ENCODE measurements around the gene PAK1.
"Not testable (repeated sequence)": the region's sequence is repeated elsewhere in the genome, so short reads cannot be mapped to it uniquely, and the experiment has no call there.

Gene PAK1

DNA sequence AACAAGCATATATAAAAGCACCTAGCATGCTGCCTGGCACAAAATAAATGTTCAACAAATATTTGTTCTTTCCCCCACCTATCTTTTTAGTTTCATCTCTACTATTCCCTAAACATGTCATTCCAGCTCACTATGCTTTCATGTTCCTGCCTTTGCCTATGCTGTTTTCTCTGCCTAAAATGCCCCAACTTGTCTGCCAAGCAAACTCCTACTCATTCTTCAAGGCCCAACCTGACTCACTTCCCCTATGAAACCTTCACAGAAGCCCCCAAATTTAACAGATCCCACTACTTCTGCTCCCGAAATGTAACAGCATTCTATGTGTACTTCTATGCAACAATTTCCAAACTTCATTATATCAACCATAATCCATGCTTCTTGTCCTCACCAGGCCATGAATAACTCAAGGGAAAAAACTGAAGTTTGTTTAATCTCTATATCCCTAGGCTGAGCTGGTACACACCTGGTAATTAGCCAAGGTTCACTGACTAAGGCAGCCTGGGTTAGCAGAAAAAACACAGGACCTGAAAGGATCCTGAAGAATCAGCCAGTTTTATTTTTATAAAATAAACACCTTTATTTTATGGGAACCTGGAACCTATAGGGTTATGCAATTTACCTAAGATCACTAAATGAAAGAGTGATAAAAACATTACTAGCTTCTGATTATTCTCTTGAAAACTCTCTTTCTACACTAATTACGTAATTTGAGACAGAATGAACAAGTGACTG is 72.2 kb downstream of the PAK1 start:
- no peak for DNase-seq

DNA sequence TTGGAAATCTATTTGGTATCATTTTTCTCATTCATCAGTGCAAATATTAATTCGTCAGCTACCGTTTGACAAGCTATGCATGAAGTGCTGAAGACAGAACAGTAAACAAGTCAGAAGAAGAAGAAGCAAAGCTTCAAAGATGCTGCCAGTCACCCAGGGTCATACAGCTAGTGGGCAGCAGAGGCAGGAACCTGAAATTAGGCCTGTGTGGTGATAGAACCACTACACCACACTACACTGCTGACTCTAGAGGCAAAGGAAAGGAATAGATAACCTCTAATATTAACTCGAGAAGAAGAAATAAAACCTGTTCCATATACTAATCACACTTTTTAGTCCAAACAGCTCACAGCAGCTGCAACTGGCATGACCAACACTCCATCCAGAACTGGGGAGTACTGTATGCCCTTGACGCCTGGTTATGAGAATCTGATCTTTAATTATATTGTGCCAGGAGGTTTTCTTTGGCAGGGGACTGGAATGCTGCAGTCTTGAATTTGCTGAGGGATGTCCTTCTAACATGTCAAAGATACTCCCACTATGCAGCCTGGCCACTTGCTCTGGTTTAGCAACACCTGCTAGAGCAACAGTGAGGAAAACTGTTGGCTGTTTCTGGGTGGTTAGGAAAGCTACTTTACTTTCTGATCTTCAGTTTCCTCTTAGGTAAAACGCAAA is 73.0 kb downstream of the PAK1 start:
- DNase-seq: no peak

DNA sequence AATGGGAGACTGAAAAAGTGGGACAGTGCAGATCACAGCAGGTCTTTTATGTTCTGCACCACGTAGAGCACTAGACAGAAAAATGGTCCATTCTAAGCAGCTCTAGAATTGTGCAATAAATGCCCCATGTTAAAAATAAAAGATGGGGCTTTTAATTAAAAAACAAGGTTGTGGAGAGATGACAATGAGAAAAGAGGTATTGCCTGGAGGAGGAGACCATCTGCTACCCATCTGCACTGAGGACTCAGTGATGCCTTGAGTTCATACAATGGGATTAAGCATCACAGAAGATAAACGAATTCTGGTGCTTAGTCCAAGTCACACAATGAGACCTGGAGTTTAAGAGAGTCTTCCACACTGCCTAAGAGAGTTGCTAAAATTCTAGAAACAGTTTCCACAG is 73.6 kb downstream of the PAK1 start:
- DNase-seq: no peak

DNA sequence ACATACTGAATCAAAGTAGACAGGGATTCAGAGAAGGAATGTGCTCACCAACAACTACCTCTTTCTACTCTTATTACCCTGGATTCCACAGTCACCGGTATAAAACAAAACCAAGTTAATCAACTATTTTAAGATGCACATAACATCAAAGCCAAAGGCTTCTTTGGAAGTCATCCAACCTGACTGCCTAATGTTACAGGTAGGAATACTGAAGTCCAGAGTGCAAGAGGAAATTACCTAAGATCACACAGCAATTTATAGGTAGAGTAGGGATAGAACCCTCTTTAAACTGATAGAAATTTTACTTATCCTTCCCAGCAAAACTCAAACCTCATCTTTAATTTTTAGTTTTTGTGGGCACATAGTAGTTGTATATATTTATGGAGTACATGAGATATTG is 76.3 kb downstream of the PAK1 start:
- no peak for DNase-seq

DNA sequence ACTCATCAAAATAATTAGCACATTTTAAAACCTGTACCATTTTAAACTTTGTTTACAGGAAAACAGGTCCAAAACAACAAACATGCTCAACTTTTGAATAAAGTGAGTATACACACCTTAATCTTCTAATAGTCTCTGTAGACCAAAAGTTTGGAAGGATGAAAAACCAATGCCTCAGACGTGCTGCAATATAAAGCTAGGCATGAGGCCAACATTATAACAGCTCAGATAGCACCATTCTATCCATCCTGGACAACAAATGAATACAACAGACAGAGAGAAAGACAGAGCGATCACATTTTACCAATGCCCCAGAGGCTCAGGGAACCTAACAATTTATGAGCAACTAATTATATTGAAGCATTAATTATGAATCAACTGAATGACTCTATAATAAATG is 77.0 kb downstream of the PAK1 start:
- no peak for DNase-seq

DNA sequence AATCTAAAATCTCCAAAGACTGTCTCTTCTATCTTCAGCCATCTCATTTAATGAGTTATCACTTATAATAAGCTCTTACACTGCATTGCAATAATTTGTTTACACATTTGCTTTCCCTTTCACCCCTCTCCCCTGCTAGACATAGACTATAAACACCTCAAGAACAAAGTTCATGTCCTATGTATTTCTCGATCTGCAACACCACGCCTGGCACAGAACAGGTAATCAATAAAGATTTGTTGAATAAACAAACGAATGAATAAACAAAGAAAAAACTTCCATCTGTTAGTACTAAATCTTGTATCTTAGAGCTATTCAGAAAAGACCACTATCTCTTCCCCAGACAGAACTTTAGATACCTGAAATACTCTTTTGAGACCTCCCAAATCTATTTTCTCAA is 77.6 kb downstream of the PAK1 start:
- DNase-seq: no peak

DNA sequence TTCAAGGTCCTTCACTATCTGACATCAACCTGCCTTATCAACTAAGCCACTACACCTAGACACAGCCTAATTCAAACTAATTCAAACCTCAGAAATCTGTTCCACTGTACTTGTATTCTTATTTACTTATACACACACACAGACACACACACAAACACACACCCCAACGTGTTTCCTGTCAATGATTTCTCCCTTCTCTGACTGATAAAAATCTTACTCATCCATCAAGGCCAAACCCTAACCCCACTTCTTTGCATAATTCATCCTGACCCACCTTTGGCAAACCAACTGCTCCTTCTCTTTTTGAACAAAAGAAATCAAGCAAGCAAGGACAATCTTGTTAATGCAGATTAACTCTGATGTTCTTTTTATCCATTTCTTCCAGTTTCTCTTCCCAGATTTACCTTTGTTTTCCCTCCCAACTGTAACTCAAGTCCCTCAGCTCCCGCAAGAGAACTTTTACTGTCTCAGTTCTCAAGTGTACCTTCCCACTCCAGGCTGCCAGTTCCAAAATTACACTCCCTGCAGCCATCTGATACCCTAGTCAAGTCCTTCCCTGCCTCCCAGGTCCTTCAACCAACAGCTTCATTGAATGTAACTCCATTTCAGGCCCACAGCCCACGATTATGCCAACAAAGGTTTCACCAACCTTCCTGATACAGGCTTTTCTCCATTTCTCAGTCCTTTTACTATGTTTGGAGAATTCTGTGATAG is 78.3 kb downstream of the PAK1 start:
- DNase-seq: no peak

DNA sequence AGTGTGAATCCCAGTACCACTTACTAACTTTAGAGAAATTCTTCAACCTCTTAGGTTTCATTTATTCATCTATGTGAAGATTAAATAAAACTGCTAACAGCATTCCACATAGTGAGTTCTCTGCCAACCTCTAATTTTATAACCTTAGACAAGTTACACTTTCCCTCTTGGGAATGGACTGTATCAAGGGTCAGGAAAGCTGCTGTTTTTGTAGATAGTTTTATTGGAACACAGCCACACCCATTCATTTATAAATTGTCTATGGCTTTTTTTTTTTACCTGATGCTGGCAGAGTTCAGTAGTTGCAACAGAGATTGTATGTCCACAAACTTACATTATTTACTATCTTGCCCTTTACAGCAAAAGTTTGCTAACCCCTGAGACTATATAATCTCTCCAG is 81.1 kb downstream of the PAK1 start:
- no peak for DNase-seq

DNA sequence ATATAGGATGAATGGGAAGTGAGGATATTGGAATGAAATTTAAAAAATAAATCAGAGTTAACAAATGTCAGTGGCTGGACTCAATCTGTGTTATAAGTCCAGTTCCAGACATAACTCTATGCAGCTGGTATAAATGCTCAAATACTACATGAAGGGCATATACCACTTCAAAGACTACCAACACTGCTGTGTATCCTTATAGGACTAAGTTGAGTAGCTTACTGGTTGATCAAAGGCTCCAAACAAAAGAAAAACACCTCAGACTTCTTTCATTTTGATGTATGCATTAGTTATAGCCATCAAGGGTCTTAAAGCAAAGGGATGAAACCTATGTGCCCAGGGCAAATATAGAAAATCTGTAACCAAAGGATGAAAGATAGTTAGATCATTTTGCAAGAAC is 86.2 kb downstream of the PAK1 start:
- no peak for DNase-seq

DNA sequence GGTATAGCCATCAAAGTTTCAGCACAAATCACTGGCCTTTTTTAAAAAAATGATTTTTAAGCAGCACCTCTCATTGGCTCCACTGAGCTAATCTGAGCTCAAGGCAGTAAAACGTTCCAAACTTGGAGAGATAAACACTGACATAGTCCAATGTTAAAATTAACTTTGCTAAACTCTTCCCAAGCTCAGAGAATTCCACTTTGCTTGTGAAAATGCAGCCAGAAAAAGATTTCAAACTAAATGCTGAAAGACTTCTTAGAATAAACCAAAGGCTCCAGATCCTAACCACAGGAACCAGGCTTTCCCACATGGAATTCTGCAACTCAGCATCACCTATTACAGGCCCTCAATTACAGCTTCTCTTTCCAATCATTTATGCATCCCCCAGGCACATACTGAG is 87.7 kb downstream of the PAK1 start:
- DNase-seq: no peak

DNA sequence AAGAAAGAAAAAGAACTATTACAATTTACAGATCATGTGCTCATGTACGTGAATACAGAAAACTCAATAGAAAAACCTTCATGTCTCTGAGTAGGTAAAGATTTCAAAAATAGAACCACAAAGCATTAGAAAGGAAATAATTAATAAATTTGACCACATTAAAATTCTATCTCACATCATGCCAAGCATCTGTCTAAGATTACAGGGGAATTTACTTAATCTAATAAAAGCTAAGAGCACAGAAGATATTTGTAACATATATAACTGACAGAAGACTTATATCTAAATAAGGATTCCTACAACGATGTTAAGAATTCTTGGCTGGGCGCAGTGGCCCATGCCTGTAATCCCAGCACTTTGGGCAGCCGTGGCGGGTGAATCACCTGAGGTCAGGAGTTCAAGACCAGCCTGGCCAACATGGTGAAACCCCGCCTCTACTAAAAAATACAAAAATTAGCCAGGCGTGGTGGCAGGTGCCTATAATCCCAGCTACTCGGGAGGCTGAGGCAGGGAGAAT is 88.6 kb downstream of the PAK1 start:
- not testable (repeated sequence) for DNase-seq

DNA sequence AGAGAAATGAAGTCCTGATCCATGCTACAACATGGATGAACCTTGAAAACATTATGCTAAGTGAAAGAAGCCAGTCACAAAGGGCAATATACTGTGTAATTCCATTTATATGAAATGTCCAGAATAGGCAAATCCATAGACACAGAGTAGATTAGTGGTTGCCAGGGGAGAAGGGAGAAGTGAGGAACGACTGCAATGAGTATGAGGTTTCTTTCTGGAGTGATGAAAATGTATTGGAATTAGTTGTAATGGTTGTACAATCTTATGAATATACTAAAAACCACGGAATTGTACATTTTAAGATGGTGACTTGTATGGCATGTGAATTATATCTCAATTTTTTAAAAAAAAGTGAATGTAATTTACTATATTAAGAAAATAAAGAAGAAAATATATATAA is 89.3 kb downstream of the PAK1 start:
- no peak for DNase-seq

DNA sequence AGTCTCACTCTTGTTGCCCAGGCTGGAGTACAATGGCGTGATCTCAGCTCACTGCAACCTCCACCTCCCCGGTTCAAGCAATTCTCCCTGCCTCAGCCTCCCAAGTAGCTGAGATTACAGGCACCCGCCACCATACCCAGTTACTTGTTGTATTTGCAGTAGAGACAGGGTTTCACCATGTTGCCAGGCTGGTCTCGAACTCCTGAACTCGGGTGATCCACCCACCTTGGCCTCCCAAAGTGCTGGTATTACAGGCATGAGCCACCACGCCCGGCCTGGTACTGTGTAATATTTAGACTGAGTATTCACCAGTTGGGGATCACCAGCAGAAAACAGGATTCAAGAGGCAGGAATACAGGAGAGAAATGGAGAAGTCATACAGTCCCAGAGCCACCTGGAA is 90.5 kb downstream of the PAK1 start:
- DNase-seq: not testable (repeated sequence)

DNA sequence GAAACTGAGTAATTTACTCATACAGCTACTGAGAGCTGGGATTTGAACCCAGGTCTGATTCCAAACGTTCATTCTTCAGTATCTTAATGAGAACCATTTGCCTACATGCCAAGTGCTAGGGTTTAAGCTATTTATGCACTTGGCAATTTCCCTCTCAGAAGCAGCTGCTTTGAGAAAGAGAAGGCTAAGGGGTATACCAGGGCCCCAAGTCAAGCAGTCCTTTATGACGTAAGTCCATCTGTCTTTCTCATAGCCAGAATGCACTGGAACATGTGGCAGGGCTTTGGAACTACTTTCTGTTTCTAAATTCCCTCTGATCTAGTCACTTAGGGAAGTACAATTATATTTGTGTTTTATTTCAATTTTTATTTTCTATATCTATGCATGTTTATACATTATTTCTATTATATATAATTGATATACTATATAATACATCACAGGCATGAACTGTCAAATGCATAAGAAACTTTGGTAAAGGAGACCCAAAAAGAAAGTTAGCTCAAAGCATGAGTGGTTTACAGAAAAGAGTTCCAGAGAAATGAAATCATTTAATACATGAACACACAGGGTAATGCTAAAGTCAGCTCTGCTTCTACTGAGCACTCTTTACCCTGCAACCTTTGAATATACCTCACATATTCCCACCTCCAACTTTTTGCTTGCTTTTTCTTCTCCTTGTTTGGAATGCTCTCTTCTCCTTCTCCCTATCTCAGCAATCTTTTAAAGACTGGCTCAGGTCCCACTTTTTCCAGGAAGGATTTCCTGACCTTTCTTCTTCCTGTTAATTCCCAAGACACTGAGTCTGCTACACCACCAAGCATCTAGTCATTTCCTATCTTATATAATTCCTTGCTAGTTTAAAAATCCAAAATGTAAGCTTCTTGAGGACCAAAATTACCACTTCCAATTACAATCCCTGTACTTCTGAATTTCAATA is 91.9 kb downstream of the PAK1 start:
- no peak for DNase-seq

DNA sequence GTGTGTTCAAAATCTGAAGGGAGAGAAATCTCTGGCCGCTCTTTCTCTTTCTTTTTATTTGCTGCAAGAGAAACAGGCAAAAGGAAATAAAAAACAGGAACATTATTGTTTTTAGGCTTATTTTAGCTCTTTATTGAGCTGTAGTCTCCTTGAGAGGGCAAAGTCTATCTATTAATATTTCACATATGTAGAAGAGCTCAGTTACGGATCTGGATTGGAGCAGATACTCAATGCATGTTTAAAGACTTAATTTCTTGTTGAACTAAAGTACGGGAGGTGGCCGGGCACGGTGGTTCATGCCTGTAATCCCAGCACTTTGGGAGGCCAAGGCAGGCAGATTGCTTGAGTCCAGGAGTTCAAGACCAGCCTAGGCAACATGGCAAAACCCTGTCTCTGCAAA is 94.0 kb downstream of the PAK1 start:
- no peak for DNase-seq

DNA sequence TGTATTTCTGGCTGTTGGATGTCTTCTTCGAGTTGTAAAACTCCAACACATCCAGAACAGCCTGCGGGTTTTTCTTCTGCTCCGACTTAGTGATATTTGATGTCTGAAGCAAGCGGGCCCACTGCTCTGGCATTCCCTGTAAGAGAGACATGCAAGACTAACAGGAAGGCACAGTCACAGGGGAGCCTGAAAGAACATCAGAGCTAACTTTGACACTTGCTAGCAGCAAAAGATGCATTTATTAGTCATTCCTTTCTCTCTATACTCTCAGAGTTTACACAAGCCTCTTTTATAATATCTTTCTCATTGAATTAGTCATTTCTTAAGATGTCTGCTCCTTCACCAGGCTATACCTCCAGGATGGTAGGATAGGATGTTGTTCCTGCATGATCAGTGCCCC is 94.6 kb downstream of the PAK1 start:
- no peak for DNase-seq

DNA sequence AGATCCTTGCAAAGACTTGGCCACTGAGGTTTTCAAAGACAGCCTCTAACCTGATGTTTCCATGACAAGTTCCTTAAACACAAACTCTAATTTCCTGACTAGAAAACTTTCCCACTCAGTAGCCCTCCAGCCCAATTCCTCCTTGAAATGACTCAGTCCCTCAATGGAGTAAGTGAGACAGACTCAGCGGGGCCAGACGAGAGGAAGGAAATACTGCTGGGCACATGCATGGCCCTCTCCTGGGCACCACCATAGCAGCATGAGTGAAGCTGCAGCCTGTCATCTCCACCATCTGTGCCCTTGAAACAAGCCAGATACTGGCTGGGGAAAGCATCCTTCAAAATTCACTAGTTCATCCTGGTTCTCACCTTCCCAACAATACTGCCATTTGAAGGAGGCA is 96.2 kb downstream of the PAK1 start:
- DNase-seq: no peak

DNA sequence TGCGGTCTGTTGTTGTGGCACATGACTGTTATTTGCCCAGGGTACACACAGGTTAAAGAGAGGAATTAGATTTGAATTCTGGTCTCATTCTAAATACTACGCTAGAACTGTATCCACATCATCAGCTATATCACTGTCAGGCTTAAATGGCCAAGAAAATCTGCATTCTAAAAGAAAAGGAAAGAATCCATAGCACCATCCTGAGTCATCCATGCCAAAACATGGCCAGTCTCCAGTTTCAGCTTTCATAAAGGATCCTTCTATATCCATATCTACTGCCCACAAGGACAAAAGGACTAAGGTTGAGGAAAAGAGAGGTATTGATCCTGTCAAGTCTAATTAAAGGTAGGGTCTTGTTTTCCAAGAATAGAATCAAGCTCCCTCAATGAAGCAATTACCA is 98.8 kb downstream of the PAK1 start:
- no peak for DNase-seq

DNA sequence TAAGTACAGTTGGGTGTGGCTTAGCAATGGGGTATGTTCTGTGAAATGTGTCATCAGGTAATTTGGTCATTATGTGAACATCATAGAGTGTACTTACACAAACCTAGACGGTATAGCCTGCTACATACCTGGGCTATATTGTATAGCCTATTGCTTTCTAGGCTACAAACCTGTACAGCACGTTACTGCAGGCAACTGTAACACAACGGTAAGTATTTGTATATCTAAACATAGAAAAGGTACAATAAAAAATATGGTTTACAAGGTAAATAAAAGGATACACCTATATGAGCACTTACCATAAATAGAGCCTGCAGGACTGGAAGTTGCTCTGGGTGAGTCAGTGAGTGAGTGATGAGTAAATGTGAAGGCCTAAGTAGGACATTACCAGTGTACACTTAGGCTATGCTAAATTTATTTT is 99.3 kb downstream of the PAK1 start:
- no peak for DNase-seq

DNA sequence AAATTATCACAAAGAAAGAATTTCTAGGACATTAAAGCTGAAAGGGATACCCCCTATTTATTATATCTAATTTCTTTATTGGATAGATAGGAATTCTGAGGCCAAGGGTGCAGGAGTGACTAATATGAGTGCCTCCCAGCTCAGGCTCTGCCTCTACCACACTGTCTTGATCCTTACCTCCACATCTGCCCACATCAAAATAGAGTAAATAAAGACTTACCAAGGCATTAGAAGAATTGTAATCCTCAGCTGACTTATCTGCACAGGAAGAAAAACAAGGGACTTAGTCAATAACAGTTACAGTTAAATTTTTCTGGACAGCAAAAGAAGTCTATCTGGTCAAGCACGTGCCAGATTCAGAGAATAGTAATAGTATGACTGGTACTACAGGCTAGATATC is 99.8 kb downstream of the PAK1 start:
- DNase-seq: no peak

DNA sequence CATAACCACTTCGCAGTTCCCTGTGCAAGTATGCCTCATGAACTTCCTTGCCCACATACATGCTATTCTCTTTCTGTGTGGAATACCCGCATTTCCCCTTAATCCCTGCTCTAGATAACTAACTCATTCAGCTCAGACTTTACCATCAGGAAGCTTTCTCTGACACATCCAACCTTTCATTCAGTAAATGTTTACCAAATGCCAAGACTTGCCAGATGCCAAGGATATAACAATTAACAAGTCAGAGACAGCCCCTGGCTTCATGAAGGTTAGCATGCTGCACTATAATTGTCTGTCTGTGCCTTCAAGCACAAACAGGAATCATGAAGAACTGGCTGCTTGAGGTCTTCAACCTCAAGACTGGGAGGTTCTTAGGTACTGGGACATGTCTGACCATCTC is 101.2 kb downstream of the PAK1 start:
- no peak for DNase-seq

DNA sequence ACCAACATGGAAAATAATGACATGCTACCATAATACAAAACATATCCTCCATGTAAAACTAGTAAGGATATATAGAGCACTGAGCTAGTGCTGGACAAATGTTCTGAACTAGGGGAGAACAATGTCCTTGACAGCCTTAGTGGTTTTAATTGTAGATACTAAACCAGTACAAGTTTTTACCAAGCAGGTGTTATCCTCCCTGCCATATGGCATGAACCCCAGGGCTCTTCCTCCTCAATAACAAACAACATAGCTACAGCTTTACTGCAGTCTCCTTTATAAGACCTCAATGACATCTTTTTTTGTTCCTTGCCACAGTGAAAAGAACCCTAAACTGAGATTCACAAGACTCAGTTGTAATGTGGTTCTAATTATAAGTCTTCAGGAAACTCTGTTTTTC is 102.2 kb downstream of the PAK1 start:
- no peak for DNase-seq

DNA sequence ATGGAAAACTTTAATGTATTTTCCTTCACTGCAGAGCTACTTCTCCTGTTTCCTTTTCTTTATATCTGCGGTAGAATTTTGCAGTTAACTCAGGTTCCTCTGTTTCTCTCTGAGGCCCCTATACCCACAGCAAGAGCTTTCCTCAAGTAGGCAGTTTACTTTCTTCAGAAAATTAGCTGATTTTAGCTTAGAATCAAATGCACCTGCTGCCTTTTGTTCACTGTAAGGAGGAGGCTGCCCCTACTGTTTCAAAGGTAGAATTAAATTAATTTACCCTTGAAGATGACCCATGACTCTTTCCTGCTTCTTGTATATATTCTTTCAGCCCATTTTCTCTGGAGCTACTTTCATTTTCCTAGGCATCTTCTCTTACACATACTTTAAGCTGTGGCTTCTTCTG is 103.7 kb downstream of the PAK1 start:
- no peak for DNase-seq
